Psoas muscle (tissue), 8 donors: ENCODE results near the gene ACKR3. TPM values are rescaled to one million over a fixed set of nuclear protein-coding genes. Genes with fewer than 3 reads are reported as not detected.

Source experiments
- ATAC-seq, 4 donors: fragments of 200-7000 bp; cut with Tn5 transposase; one replicate each; pipeline ENCODE4 v1.9.1; 2020; ENCODE audit warnings: moderate library complexity in 3 of 4, mild to moderate bottlenecking in 2 of 4
- DNase-seq, 2 donors: peaks; one replicate each; pipeline ENCODE4 v3.0.0-alpha.2; 2020
- H3K27ac ChIP-seq: fragments of 200-600 bp; one replicate; pipeline ENCODE4 v1.8.0; 2022
- H3K27me3 ChIP-seq, 3 donors: fragments of 200-600 bp in 1 of 3; one replicate each; pipeline versions ENCODE4 v1.6.1 to v1.8.0; 2013 to 2022; ENCODE audit warnings: low read length in 2 of 3, mild to moderate bottlenecking in 2 of 3, moderate library complexity in 1 of 3; ENCODE audit not compliant: insufficient read depth in 3 of 3
- H3K36me3 ChIP-seq, 2 donors: fragments of 200-600 bp in 1 of 2; one replicate each; pipeline versions ENCODE4 v1.6.1 to v1.8.0; 2013 to 2022; ENCODE audit warnings: low read depth in 1 of 2, mild to moderate bottlenecking in 1 of 2, moderate library complexity in 1 of 2; ENCODE audit not compliant: insufficient read depth in 1 of 2
- H3K4me1 ChIP-seq: fragments of 200-600 bp; one replicate; pipeline ENCODE4 v1.8.0; 2022
- H3K4me3 ChIP-seq: fragments of 200-600 bp; one replicate; pipeline ENCODE4 v1.8.0; 2022; ENCODE audit warnings: mild to moderate bottlenecking
- H3K9me3 ChIP-seq: fragments of 200-600 bp; one replicate; pipeline ENCODE4 v1.8.0; 2022
- WGBS, 3 donors: extraction: QIAGEN DNeasy Blood & Tissue Kit; methylation state at CpG; one replicate each; pipeline versions ENCODE4 v1.1.6 to v1.1.7; 2013; 5-methylcytosine and 5-hydroxymethylcytosine counted together
- intact Hi-C, 2 donors: fragments of 100-400 bp; cut with DNase I; formaldehyde crosslinking; loops; one replicate each; pipeline versions ENCODE4 v1.11.0 to v1.14.2; 2022
- polyA plus RNA-seq, 3 donors: library from polyadenylated mRNA; stranded (reverse); fragments of 200-250 nt; gene quantifications; one replicate each; pipeline ENCODE4 v1.2.3, GENCODE V29; 2013
- total RNA-seq, 4 donors: library from RNA; stranded (reverse); fragmentation: NEBNext Ultra II Directional in 2 of 4; extraction: Animal tissue kit (Norgen Biotek cat#: 25700) in 2 of 4; gene quantifications; one replicate each; pipeline versions ENCODE4 v1.2.1 to v1.2.4, GENCODE V29; 2021 to 2023
- TF ChIP-seq, protein P1 (sequence below): fragments of 200-600 bp; IDR thresholded peaks from one replicate; pipeline ENCODE4 v1.8.0; 2022; ENCODE audit warnings: antibody characterized with exemption
- donor health status: healthy with polysubstance abuse.
- donor health status: DM: no; HTN: no; CAD: no; lungs with moderate emphysema.
- donor health status: Bipolar disorder and iron deficiency.
- donor health status: healthy.
- donor health status: DM: yes; HTN: yes; CAD: no.
- donor health status: DM: no; HTN: no; CAD: no.
- donor health status: DM: no; HTN: no; CAD: no.
- donor health status: DM: yes; HTN: yes; CAD: no.

ACKR3 gene
- total and polyA plus RNA-seq, 7 donors = 7.8 to 25.3 (median 14.7) TPM

DNA sequence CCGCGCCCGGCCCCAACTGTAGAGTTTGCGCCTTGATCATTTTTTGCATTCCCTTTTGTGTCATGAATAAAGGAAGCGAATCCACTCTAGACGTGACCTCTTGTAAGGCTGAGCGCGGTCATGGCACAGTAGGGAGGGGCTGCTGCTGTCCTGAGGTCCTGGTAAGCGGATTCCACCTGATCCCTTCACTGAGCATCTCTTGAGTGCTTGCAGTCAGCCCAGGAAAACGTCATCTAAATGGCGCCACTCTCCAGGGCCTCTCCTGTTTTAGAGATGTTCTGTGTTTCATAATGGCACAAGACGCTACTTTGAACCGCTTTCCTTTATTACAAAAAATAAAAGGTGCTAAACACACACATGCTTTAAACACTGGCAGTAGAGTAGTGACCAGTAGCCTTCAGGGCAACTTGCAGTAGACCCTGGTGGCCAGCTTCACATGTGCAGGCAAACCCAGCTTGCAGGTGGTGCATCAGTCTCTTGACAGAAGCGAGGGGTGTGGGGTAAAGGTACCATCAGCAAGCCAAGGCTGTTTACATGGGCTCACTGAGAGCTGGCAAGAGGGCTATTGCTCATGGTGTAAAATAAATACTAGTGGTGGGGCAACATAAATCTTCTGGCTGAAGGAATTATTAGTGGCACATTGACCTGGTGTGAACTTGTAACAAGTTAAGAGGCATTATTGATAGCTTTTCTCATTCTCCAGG is 43.0 kb upstream of the ACKR3 start:
- H3K36me3 ChIP-seq = no peaks in the 10 kb centered on the region
- ATAC-seq (no peak), DNase-seq (no peak)
- H3K9me3 ChIP-seq = no peaks in the 10 kb centered on the region
- WGBS, 3 donors = 93 to 95% (median 93%) methylated on average over 14 of the region's 14 CpGs
- no peaks in the 10 kb centered on the region for H3K4me1 ChIP-seq
- TF ChIP-seq, protein P1, sequence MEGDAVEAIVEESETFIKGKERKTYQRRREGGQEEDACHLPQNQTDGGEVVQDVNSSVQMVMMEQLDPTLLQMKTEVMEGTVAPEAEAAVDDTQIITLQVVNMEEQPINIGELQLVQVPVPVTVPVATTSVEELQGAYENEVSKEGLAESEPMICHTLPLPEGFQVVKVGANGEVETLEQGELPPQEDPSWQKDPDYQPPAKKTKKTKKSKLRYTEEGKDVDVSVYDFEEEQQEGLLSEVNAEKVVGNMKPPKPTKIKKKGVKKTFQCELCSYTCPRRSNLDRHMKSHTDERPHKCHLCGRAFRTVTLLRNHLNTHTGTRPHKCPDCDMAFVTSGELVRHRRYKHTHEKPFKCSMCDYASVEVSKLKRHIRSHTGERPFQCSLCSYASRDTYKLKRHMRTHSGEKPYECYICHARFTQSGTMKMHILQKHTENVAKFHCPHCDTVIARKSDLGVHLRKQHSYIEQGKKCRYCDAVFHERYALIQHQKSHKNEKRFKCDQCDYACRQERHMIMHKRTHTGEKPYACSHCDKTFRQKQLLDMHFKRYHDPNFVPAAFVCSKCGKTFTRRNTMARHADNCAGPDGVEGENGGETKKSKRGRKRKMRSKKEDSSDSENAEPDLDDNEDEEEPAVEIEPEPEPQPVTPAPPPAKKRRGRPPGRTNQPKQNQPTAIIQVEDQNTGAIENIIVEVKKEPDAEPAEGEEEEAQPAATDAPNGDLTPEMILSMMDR = no peak
- intact Hi-C loops = no loop called here
- peaks cover 0 to 3% (median 0%) of the 10 kb centered on the region in 3 donors for H3K27me3 ChIP-seq
- H3K27ac ChIP-seq = no peak overlapping the region
- no peak overlapping the region for H3K4me3 ChIP-seq

DNA sequence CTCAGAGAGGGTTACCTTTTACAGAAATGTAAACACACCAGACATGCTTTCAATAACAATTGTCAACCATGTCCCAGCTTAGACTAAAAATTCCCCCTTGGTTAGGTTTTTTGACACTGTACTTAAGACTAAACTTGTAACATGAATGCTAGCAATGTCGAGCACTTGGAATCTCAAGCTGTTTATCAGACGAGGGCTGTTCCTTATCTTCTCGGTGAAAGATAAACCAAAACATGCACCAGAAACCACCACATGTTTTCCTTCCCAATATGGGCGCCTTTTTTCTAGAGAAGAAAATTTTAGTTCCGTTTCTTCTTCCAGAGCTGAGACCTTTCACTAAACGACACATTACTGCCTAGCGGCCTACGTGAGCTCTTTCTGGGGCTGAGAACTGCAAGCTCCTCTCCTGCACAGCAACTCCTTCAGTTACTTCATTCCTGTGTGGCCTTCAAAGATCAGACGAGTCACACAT is 42.4 kb upstream of the ACKR3 start:
- no peak for ATAC-seq
- TF ChIP-seq, protein P1 = no peak
- no peaks in the 10 kb centered on the region for H3K36me3 ChIP-seq

DNA sequence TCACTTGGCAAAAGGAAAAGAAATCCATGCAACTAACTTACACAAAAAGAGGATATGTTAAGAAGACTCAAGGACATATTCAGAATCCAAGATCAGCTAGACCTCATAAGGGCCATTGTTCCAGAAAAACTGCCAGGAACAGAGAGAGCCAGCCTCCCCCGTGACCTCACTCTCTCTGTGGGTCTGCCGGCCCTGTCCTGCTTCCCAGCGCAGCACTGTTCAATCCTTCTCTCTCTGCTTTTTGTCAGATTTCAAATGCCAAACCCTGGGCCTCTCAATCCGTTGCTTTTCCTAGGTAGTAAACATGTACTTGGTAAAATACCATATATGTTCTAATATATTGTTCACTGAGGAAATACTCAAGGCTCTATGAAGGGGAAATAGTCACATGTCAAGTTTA is 40.0 kb upstream of the ACKR3 start:
- TF ChIP-seq, protein P1 = no peak
- Histone ChIP-seq H3K4me1 (no peaks in the 10 kb centered on the region), H3K27ac (no peak overlapping the region), H3K9me3 (no peaks in the 10 kb centered on the region), H3K4me3 (no peak overlapping the region), H3K36me3 (no peaks in the 10 kb centered on the region), H3K27me3 (no peaks in the 10 kb centered on the region)
- DNase-seq = no peak
- WGBS, 3 donors = 72 to 88% (median 81%) methylated on average over 4 of the region's 4 CpGs
- no peak for ATAC-seq
- intact Hi-C loops = no loop called here

More for the DNA sequence above, 42.4 kb upstream of the ACKR3 start:
- no peak for DNase-seq
- no peak overlapping the region for H3K4me3 ChIP-seq
- 68 to 75% (median 68%) methylated on average over 9 of the region's 9 CpGs for WGBS, 3 donors
- intact Hi-C loops = no loop called here
- H3K27me3 ChIP-seq = peaks cover 0 to 3% (median 0%) of the 10 kb centered on the region in 3 donors
- no peak overlapping the region for H3K27ac ChIP-seq
- no peaks in the 10 kb centered on the region for H3K9me3 ChIP-seq
- H3K4me1 ChIP-seq = no peaks in the 10 kb centered on the region

DNA sequence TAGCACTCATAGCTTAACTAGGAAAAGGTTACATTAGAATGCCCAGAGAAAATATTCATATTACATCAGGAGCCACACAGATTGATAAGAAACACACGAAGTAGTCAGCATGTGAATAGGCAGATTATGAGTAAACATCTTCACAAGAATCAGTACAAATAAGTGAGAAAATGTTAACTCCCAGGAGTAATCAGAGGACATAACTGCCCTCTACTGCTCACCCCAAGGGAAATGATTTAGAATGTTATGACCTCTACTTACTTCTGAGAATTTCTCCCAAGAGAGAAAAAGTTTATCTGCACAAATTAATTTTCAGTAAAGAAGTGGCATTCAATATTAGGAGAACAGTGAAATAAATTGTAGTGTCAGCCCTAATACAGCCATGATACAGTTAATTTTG is 39.1 kb upstream of the ACKR3 start:
- no peaks in the 10 kb centered on the region for H3K4me1 ChIP-seq
- WGBS, 3 donors = 35 to 60% (median 42%) methylated on average over 1 of the region's 1 CpG
- intact Hi-C loops = no loop called here
- no peaks in the 10 kb centered on the region for H3K36me3 ChIP-seq
- H3K9me3 ChIP-seq = no peaks in the 10 kb centered on the region
- TF ChIP-seq, protein P1 = no peak
- H3K4me3 ChIP-seq = no peak overlapping the region
- H3K27ac ChIP-seq = no peak overlapping the region
- H3K27me3 ChIP-seq = no peaks in the 10 kb centered on the region
- no peak for ATAC-seq
- no peak for DNase-seq

DNA sequence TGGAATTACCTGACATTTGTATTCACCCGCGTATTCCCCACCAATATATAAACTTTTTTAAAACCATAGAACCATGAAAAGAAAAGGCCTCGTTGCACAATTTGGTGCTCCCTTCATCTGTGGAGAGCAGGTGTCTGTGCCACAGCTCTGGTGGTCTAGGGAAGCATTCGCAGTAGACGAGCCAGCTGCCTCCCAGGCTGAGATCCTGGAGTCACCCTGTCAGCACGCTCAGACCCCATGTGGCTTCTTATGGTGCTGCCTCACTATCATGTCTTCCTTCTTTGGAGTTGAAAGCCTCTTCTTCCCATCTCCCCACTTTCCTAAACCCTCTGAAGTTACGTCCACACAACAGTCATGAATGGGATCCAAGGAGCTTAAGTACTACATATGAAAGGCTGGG is 38.4 kb upstream of the ACKR3 start:
- Histone ChIP-seq H3K36me3 (no peaks in the 10 kb centered on the region), H3K27me3 (no peaks in the 10 kb centered on the region), H3K27ac (no peak overlapping the region), H3K4me1 (no peaks in the 10 kb centered on the region), H3K9me3 (no peaks in the 10 kb centered on the region), H3K4me3 (no peak overlapping the region)
- TF ChIP-seq, protein P1 = no peak
- WGBS, 3 donors = 81 to 87% (median 87%) methylated on average over 7 of the region's 7 CpGs
- ATAC-seq = no peak
- intact Hi-C loops = no loop called here
- no peak for DNase-seq
